Amniotic stem cell (primary cell): ENCODE data around the gene MEAK7.

Source experiments
- DNase-seq: peaks from one replicate; lab custom pipeline; 2025; lab: John Stamatoyannopoulos, UW

Gene MEAK7

DNA sequence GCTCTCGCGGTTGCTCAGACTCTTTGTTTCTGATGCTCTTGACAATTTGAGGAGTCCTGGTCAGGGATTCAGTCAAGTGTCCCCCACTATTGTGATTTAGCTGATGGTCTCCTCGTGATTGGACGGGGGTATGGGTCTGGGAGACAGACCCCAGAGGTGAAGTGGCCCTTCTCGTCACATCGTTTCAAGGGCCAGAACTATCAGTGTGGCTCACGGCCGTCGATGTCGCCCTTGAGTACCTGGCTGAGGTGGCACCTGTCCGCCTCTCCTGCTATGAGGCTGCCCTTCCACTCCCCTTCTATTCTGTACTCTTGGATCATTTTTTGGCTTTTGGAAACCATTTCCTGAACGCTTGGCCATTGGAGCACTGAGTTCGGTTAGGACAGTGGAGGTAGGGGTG lies 7.4 kb upstream of the MEAK7 start:
- DNase-seq = no peak

DNA sequence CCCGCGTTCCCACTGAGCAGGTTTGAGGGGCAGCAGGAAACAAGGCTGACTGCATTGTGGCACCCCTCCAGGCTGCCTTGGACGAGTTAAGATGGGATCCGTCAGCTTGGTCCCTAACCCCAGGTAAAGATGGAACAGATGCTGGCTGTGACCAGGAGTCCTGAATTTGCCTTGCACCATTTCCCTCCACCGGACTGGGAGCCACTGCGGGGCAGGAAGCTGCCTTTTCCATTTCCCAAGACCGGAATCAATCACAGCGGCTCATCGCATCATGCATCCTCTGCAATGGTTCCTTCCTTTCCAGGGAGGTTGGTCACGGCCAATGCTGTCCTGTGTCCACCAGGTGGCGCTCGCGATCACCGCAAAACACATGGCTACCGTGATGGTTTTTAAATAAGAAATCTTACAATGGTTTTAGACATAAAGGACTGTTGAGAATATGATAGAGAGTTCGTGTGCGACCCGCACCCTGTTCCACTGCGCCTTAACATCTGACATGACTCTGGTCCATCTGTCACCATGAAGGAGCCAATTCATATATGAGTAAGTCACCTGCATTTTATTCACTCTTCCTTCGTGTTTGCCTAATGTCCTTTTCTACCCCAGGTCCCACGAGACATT lies 6.8 kb upstream of the MEAK7 start:
- DNase-seq = peak; percentile 64

DNA sequence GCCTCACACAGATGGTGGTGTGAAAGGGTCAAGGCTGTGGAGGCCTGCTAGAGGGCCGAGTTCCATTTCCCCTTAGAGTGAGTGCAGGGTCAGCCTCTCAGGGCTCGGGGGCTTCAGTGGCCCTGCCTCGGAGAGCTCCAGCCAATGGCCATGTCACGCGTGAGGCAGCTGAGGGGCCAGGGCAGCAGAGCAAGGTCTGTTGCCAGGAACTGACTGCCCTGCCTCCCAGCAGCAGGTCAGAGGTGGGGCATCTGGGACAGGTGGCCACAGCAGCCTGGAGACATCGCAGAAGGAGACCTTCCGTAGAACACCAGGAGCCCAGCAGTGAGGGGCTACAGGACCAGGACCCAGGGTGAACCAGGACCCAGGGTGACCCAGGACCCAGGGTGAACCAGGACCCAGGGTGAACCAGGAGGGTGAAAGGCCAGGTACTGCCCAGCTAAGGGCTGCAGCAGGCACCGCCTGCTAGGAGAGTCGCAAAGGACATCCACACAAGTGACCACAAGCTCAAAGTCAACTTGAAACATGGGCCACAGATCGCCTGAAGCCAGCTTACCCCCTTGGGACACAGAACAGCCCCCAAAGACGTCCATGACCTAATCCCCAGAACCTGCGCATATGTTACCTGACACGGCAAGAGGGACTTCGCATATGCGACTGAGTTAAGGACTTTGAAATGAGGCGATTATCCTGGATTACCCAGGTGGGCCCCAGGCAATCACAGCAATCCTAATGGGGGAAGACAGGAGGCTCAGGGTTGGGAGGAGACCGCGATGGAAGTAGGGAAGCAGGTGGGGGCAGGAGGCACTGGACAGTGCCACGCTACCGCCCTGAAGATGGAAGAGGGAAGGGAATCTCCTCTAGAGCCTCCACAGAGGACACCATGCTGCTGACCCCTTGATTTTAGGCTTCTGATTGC lies 4.8 kb upstream of the MEAK7 start:
- no peak for DNase-seq

DNA sequence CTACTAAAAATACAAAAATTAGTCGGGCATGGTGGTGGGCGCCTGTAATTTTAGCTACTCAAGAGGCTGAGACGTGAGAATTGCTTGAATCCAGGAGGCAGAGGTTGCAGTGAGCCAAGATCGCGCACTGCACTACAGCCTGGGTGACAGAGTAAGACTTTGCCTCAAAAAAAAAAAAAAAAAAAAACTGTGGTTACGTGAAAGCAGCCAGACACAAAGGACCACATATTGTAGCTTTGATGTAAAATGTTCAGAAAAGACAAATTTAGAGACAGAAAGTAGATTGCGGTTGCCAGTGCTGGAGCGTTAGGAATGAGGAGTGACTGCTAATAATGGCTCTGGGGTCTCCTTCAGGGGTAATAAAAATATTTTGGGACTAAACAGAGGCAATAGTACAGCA lies 4.0 kb upstream of the MEAK7 start:
- no peak for DNase-seq

DNA sequence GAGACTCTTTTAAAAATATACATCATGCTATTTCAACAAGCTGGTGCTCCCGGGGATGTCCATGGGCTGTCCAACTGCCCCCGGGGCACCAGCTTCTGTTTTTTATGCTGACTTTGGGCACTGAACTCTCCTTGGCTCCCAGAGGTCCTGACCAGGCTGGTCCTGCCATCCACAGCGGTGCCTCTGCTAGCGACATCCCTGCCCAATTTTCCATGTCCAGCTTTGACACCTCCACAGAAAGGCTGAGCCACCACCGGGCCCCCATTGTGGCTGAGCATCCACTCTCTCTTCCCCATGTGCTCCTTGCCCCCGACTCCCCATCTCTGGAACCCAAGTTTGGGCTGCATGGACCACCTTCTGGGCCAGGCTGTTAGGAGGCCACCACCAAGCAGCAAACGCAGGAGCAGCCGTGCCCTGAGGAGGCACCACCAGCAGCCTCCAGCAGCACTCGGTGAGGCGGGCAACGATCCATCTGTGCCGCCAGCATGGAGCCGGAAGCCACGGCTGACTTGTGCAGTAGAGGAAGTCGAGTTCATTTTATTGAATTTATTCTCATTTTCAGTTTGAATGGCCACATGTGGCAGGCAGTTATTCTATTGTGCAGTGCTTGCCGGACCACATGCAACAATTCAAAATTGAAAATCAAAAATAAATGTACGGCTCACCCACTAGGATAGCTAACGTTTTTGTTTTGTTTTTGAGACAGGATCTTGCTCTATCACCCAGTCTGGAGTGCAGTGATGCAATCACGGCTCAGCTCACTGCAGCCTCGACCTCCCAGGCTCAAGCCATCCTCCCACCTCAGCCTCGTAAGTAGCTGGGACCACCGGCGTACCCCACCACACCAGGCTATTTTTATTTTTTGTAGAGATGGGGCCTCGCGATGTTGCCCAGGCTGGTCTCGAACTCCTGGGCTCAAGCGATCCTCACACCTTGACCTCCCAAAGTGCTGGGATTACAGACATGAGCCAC lies 2.8 kb upstream of the MEAK7 start:
- no peak for DNase-seq

DNA sequence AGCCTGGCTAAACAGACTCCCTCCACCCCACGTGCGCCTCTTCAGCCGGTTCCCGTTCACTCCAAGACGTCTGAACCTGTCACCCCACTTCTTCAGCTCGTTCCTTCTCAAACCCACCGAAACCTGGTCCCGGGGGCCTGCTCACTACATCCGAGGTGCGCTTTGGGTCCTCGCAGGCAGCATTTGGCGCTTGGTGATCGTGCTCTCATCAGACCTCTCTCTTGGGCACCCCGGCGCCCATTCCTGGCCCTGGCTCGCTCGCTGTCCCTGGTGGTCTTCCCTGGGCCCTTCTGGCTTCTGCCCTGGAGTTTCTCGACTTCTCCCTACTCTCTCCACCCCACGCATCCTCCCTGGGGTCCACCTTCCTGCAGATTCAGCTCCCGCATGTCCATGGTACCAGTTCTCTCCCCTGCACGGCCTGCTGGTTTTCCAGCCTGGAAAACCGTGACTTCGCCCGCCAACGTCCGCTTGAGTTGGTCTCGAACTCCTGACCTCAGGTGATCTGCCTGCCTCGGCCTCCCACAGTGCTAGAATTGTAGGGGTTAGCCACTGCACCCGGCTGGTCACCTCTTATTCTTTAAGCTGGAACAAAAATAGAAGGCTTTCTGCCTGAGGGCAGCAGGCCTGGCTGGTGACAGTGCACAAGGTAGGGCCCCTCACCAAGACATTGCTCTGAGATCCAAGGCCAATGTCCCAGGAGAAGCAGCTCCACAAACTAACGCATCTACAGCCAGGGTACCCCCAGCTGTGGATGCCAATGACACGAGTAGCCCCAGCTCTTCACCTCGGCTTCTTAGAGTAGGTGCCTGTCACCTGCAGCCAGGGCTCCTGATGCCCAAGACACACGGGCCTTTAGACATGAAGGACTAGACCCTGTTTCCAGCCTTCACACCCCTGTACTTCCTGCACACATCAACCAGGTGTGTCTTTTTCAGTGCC lies 1.1 kb upstream of the MEAK7 start:
- DNase-seq = no peak

DNA sequence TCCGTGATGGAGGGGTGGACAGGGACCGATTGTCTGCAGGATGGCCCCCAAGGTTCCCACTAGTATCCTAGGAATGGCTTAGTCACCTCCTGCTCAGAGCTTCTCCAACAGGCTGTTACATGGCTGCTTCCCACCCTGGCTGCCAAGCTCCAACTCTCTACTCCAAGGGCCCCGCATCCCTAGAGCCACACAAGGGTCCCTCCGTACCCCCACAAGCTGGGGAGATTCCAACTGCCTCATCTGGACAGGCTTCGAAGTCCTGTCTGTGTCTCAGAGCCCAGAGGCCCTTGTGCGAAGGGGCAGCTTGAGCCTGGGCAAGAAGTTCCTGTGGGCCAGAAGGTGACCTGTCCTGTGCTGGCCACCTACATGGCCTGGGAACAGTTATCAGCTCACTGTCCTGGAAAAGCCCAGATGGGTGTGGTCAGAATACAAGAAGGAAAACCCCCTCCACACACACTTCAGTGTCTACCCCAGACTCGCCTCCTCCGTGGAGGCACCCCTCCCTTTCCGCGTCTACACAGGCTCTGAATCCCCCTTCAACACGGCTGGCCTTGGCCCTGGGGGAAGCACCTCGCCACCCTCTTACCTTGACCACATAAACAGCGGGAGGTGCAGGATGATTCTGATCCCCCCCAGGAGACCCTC lies 586 bp downstream of the MEAK7 start:
- DNase-seq = no peak

DNA sequence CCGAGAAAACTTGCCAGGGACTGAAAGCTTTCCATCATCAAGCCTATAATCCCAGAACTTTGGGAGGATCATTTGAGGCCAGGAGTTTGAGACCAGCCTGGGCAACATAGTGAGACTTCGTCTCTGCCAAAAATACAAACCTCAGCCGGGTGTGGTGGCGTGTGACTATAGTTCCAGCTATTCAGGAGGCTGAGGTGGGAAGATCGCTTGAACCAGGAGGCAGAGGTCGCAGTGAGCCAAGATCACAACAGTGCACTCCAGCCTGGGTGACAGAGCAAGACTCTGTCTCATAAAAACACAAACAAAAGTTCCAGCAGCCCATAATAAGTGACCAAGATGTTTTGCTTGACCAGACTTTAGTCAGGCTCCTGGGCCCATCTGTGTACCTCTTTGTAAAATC lies 1.9 kb downstream of the MEAK7 start:
- no peak for DNase-seq

DNA sequence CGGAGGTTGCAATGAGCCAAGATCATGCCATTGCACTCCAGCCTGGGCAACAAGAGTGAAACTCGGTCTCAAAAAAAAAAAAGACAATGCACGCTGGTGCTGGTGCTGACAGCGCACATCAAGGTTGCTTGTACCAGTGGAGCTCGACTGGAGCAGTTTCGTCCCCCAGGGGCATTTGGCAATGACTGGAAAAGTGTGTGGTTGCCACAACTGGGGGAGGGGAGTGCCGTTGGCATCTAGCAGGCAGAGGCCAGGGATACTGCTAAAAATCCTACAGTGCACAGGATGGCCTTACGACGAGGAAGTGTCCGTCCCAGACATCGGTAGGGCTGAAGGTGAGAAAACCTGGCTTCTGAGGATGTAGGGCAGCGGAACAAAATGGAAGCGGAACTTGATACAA lies 2.4 kb downstream of the MEAK7 start:
- DNase-seq = no peak

DNA sequence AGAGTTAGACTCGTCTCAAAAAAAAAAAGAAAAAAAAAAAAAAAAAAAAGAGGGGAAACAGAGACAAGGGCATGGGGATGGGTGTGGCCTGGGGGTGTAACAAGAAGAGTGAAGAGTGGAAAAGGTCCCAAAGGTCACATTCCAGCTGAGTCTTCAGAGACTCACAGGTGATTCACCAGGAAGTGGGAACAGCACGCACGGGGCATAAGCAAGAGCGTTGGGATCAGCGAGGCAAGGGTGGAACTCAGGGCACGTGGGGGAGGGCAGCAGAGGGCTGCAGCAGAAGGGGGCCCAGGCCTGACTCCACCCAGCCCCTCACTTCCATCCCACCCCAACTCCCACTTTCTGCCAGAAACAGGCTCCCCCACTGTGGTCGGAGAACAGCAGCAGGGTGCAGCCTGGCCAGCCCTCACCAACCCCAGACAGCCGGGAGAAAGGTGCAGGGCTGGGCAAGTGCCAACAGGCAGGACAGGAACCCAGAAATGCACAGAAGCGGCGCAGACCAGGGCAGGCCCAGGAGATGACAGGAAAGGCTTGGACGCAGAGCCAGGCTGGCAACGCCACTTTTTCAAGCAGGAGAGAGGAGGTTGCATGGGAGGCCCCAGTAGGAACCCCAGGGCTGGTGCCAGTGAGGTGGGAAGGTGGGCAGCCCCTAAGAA lies 3.3 kb downstream of the MEAK7 start:
- DNase-seq = no peak

DNA sequence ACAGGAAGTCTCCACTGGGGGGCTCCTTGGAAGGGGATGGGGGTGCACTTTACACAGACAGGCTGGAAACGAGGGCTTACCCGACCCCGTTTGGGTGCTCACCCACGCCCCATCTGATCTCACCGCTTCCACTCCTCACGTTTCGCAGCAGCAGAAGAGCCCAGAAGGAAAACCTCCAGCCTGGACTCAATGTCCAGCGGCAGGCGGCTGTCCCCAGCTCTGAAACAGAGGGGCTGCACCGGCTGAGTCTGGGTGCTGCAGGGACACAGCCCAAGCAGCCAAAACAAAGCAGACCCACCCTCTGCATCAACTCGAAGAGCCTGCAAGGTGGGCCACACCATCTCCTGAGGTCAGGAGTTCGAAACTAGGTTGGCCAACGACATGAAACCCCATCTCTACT lies 3.9 kb downstream of the MEAK7 start:
- no peak for DNase-seq

DNA sequence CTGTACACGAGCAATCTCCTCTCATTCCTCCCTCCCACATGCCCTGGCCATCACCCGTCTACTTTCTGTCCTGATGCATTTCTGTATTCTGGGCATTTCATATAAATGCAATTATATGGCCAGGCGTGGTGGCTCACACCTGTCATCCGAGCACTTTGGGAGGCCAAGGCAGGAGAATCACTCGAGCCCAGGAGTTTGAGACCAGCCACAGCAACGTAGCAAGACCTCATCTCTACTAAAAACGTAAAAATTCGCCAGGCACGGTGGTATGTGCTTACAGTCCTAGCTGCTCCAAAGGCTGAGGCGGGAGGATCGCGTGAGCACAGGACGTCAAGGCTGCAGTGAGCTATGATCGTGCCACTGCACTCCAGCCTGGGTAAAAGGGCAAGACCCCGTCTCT lies 4.8 kb downstream of the MEAK7 start:
- no peak for DNase-seq

DNA sequence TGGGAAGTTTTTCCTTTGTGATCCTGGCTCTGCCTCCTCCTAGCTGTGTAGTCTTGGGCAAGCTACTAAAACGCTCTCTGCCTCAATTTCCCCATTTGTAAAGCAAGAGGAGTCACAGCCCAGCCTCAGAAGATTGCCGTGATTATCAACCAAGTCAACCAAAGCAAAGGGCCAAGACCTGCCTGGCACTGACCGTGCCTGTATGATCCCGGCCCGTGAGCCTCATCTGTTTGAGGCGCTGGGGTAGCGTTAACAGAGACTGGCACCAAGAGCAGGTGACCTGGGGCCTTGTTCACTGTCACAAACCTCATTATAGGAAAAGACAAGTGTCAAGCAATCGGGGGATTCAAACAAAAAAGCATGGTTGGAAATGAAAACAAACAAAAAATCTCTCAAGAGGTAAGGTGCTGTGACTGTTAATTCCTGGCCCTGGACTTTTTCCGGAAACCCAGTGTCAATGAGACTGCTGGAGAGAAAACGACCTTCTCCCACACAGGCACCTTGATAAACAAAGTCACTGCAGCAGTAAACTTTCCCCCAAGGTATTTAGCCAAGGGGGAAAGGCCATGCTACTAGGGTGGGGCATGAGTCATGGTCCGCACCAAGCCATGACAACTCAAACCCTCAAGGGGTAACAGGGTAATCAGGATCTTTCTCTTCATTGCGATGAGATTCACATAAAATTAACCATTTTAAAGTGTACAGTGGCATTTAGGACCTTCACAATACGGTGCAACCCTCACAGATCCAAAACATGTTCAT lies 5.4 kb downstream of the MEAK7 start:
- DNase-seq = no peak

DNA sequence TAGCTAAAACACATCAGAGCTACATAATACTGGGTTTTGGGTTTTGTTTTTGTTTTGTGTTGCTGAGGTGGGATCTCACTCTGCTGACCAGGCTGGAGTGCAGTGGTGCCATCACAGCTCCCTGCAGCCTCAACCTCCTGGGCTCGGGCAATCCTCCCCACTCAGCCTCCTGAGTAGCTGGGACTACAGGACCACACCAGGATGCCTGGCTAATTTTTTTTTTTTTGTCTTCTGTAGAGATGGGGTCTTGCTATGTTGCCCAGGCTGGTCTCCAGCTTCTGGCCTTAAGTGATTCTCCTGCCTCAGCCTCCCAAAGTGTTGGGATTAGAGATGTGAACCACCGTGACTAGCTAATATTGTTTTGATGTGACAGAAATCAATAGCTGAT lies 6.2 kb downstream of the MEAK7 start:
- no peak for DNase-seq

DNA sequence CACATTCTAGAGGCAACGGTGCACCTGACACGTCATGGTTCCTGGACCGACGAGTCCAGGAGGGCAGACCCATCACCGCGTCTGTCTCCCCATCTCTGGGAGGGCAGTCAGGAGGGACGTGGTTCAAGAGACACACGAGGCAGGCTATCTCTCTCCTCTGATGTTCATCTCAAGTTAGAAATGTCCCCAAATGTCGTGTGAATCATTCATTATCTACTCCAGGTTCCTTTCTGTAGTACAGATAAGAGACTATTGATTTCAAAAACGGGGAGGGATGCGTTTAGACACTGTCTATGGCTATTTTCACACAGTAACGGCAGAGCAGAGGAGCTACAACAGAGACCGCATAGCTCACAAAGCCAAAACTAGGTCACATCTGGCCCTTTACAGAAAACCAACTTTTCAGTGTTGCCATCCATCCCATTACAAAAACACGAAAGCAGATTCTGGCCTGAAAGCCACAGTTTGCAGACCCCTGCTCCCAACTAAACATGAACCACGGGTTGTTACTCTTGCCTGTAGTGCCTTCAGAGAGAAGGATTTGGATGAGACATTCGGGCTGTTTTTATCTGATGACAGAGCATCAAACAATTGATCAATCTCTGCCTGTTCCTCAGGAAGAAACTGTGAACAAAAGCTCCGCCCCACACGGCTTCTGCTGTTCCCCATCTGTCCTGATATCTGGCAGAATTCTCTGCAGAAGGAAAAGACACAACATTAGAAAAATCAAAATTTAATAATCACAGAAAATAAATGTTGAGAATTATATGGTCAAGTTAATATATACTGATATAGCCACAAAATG lies 6.8 kb downstream of the MEAK7 start:
- DNase-seq = no peak

DNA sequence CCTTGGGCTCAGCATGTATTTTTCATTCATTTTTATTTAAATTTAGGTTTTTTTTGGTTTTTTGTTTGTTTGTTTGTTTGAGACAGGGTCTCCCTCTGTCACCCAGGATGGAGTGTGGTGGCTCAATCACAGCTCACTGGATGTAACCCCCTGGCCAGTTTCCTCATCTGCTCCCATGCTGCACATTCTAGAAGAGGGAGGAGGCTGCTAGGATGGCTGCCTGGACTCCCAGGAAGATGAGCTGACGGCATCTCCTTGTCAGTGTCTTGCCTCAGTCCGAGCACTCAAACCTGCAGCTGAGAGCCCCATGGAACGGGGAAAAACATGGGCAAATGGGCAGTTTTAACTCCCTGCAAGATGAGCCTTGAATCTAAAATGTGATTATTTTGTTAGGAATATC lies 7.5 kb downstream of the MEAK7 start:
- DNase-seq = no peak

DNA sequence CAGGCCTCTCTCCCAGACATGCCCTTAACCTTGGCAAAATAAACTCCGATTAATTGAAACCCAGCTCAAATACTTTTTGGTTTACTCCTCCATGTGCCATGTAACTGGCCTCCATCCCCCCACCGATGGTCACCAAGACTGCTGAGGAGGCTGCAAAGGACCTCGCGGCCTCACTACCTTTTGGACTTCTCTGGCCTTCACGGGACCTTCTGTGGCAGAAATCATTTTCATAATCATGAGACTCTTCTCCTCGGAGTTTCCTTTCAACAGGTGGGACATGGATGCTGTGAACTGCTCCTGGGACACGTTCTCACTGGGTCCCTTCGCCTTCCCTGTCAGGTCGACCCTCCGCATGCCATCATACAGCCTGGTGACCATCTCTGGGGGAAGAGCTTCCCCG lies 9.0 kb downstream of the MEAK7 start:
- no peak for DNase-seq

DNA sequence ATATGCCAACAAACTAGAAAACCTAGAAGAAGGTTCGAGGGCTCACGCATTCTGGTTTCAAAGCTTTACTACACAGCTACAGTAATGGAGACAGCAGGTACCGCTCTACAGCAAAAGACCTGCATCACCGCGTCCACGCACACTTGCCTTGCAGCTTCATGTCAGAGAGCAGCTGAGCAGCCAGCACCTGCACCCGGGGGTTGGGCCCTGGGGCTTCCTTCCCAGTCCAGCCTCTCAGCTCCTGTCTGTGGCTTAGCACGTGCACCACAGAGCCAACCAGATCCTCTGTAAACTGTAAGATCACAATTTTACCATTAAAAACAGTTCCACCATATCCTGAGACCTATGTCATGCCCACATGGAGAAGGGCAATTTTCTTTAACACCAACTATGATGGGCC lies 15.3 kb downstream of the MEAK7 start:
- DNase-seq = no peak

DNA sequence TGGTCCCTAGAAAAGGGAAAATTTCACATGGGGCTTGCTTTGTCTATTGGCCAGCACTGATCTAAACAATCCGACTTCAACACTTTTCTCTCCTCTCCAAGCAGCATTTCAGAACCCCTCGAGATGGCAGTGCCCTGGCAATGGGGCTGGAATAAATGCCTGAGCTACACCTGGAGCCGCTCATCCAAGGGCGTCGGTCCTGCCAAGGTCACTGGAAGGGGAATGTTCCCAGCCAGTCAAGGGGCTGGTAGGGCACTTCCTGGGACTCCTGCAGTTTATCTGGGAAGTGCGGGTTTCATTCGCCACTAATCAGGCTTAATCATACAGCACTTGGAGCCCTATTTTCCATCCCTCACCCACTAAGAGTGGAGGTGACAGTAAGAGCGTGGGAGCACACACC lies 17.1 kb downstream of the MEAK7 start:
- no peak for DNase-seq
